UCSD-AML1 (cell line): Measurements from ENCODE around the gene LRRC10.
A peak's percentile ranks its signal among the peaks of the same experiment; 100 is the strongest.

Source experiments
- DNase-seq: peaks from one replicate; lab custom pipeline; 2025; ENCODE audit not compliant: unreplicated experiment; lab: John Stamatoyannopoulos, UW

LRRC10 gene

DNA sequence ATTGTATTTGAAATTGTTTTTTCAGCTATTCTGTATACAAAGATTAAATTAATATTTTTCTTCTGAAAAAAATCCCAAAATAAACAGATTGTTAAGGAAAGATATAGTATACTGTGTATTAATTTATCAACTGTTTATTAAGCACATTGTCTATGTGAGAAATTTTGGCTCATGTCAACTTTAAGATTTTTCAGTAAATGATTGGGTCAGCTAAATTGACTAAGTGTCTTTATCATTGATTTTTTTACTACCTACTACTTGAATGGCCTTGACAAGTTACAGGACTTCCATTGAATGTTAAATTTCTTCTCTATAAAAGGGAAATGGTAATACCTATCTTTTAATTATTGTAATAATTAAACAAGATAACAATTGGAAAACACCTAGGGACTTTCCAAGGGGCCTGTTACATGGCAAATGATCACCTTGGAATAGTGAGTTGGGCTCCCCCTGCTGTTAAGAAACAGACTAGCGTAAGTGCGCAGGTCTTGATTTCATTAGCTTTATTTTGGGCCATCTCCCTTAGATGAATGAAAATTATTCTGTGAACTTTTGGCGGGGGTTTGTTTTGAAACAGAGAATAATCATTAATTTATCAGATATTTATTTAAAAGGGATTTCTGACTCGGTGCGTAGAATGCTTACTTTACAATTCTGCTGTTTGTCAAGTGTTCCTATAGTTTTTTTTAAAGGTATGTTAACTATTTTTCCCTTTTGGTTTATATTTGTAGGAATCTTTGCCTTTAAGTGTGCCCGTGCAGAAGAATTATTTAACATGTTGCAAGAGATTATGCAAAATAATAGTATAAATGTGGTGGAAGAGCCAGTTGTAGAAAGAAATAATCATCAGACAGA, 39.9 kb downstream of the LRRC10 start:
- DNase-seq: peak; percentile 15

- DNase-seq: no peak
Measured at GRCh38 chr12:69570000-69570516, 40.6 kb downstream of the LRRC10 start.

DNA sequence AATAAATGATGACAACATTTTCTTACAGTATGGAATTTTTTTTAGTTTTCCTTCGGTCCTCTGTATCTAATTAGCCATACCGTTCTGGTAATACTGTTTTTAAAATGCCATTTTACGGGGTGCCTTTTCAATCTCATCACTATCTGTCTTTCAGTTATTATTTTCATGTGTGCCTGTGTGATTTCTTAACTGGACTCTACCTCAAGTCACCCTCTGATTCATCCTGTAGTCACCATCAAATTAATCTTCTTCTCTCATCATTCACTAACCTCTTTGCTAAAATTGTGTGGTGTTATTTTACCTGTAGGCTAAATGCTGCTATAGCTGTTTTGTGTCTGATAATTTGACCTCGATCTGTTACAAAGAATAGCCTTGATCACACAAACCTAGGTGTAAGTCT, 41.5 kb downstream of the LRRC10 start:
- no peak for DNase-seq

DNA sequence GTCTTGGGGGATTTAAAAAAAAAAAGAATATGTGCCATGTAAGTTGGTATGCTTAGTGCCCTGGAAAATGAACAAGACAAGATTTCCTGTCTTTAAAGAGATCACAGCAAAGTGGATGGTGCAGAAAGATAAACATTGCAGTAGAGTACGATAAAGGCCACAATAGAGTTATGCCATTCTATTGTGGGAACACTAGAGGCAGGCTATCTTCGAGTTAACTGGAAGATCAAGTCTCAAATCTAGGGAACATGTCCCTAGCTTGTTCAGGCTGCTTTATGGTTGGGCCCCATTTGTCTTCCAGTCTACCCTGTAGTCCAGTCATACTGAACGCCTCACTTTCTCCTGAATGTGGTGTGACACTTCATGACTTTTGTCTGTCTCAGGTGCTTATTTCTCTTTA, 44.1 kb downstream of the LRRC10 start:
- no peak for DNase-seq

GRCh38 chr12:69563166-69563762, 47.4 kb downstream of the LRRC10 start:
- no peak for DNase-seq
